MM.1S (cell line): ENCODE measurements around the gene PLEKHO2.

ENCODE experiments used
- DNase-seq: peaks from one replicate; pipeline ENCODE4 v3.0.0-alpha.2; 2015
- H2AFZ ChIP-seq: fragments of 300-600 bp; sonication (generic); 2 replicates; pipeline ENCODE4 v1.6.0; 2016; ENCODE audit warnings: antibody characterized with exemption, low read length
- H3F3A ChIP-seq: fragments of 300-600 bp; sonication (generic); 2 replicates; pipeline ENCODE4 v1.6.1; 2016; ENCODE audit warnings: mild to moderate bottlenecking, antibody characterized with exemption, low read length, moderate library complexity, mixed read lengths; ENCODE audit not compliant: insufficient read depth
- H3K27ac ChIP-seq: fragments of 300-600 bp; sonication (generic); 2 replicates; pipeline ENCODE4 v1.5.1; 2016; ENCODE audit warnings: mild to moderate bottlenecking, low read length
- H3K27me3 ChIP-seq: fragments of 300-600 bp; sonication (generic); replicated peaks from 2 replicates; pipeline ENCODE4 v1.6.0; 2016; ENCODE audit warnings: low read length; ENCODE audit not compliant: insufficient read depth
- H3K36me3 ChIP-seq: fragments of 300-600 bp; sonication (generic); replicated peaks from 2 replicates; pipeline ENCODE4 v1.6.1; 2016; ENCODE audit warnings: mild to moderate bottlenecking, low read length, mixed read lengths; ENCODE audit not compliant: insufficient read depth
- H3K4me1 ChIP-seq: fragments of 300-600 bp; sonication (generic); 2 replicates; pipeline ENCODE4 v1.6.1; 2016; ENCODE audit warnings: low read length, mixed read lengths
- H3K4me2 ChIP-seq: fragments of 300-600 bp; sonication (generic); 2 replicates; pipeline ENCODE4 v1.6.0; 2016; ENCODE audit warnings: low read depth, low read length
- H3K4me3 ChIP-seq: fragments of 300-600 bp; sonication (generic); 2 replicates; pipeline ENCODE4 v1.5.1; 2016; ENCODE audit warnings: low read length, mixed read lengths
- H3K79me2 ChIP-seq: fragments of 300-600 bp; sonication (generic); 2 replicates; pipeline ENCODE4 v1.6.1; 2016; ENCODE audit warnings: mixed run types, low read length, mixed read lengths
- H3K9ac ChIP-seq: fragments of 300-600 bp; sonication (generic); 2 replicates; pipeline ENCODE4 v1.6.1; 2016; ENCODE audit warnings: low read length, mixed read lengths
- H3K9me2 ChIP-seq: fragments of 300-600 bp; sonication (generic); replicated peaks from 2 replicates; pipeline ENCODE4 v1.6.1; 2016; ENCODE audit warnings: mild to moderate bottlenecking, low read length, mixed read lengths; ENCODE audit not compliant: insufficient read depth
- H3K9me3 ChIP-seq: fragments of 300-600 bp; sonication (generic); replicated peaks from 2 replicates; pipeline ENCODE4 v1.6.1; 2016; ENCODE audit warnings: mild to moderate bottlenecking, low read length, mixed read lengths; ENCODE audit not compliant: insufficient read depth
- H4K20me1 ChIP-seq: fragments of 300-600 bp; sonication (generic); 2 replicates; pipeline ENCODE4 v1.6.1; 2016; ENCODE audit warnings: mild to moderate bottlenecking, low read length, moderate library complexity, mixed read lengths; ENCODE audit not compliant: insufficient read depth
- EZH2 ChIP-seq: fragments of 300-600 bp; sonication (generic); optimal IDR thresholded peaks from 2 replicates; pipeline ENCODE3; 2017; ENCODE audit warnings: low read depth, mild to moderate bottlenecking, antibody characterized with exemption, low read length, mixed read lengths
- EZH2phosphoT487 ChIP-seq: fragments of 300-600 bp; sonication (generic); IDR thresholded peaks from 2 replicates; pipeline ENCODE4 v1.6.1; 2018; ENCODE audit warnings: antibody characterized with exemption, low read length
- TF ChIP-seq, protein P1 (sequence below): fragments of 300-600 bp; sonication (generic); IDR thresholded peaks from 2 replicates; pipeline ENCODE4 v1.5.1; 2016; ENCODE audit warnings: antibody characterized with exemption, low read length, mixed read lengths

The PLEKHO2 gene

DNA sequence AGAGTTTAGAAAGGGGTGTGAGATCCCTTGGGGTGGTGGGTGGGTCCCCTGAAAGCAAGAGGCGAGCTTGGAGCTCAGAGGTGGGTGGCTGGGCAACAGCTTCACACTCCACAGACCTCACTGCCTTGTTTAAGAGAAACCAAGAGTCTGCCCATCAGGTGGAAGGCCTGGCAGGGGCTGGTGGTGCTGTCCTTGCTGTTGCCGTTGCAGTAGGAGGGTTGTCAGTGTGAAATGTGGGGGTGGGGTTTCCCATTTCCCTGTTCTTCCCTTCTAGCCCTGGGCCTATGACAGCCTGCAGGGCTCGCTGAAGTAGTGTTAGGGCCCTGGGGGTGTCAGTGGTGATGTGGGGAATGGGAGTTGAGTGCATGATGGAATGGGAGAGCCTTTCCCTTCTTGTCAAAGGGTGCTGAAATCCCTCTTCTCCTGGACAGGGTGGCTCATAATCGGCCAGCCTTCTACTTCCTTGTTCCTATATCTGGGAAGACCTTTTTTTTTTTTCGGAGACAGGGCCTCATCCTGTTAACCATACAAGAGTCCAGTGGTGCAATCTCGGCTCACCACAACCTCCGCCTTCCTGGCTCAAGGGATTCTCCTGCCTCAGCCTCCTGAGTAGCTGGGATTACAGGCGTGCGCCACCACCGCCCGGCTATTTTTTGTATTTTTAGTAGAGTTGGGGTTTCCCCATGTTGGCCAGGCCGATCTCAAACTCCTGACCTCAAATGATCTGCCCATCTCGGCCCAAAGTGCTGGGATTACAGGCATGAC, 4.3 kb downstream of the PLEKHO2 start:
- H3K27me3 ChIP-seq: no peaks in the 10 kb centered on the region
- H3K9ac ChIP-seq: no peak overlapping the region
- H3K9me3 ChIP-seq: no peaks in the 10 kb centered on the region
- no peaks in the 10 kb centered on the region; the same call in 1 of the 2 replicates for H3K36me3 ChIP-seq
- no peaks in the 10 kb centered on the region; the same call in 1 of the 2 replicates for H4K20me1 ChIP-seq
- H3K4me1 ChIP-seq: peaks cover 10% of the 10 kb centered on the region
- no peak overlapping the region for H3K4me2 ChIP-seq
- H3K79me2 ChIP-seq: peaks cover 79% of the 10 kb centered on the region
- no peak for DNase-seq
- TF ChIP-seq, protein P1, sequence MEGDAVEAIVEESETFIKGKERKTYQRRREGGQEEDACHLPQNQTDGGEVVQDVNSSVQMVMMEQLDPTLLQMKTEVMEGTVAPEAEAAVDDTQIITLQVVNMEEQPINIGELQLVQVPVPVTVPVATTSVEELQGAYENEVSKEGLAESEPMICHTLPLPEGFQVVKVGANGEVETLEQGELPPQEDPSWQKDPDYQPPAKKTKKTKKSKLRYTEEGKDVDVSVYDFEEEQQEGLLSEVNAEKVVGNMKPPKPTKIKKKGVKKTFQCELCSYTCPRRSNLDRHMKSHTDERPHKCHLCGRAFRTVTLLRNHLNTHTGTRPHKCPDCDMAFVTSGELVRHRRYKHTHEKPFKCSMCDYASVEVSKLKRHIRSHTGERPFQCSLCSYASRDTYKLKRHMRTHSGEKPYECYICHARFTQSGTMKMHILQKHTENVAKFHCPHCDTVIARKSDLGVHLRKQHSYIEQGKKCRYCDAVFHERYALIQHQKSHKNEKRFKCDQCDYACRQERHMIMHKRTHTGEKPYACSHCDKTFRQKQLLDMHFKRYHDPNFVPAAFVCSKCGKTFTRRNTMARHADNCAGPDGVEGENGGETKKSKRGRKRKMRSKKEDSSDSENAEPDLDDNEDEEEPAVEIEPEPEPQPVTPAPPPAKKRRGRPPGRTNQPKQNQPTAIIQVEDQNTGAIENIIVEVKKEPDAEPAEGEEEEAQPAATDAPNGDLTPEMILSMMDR: no peak
- TF ChIP-seq EZH2 (no peak), EZH2phosphoT487 (no peak)
- no peaks in the 10 kb centered on the region for H3K9me2 ChIP-seq
- no peak overlapping the region for H3K27ac ChIP-seq
- no peak overlapping the region for H3K4me3 ChIP-seq
- no peak overlapping the region for H2AFZ ChIP-seq
- peaks cover 9% of the 10 kb centered on the region; the same call in 1 of the 2 replicates for H3F3A ChIP-seq

DNA sequence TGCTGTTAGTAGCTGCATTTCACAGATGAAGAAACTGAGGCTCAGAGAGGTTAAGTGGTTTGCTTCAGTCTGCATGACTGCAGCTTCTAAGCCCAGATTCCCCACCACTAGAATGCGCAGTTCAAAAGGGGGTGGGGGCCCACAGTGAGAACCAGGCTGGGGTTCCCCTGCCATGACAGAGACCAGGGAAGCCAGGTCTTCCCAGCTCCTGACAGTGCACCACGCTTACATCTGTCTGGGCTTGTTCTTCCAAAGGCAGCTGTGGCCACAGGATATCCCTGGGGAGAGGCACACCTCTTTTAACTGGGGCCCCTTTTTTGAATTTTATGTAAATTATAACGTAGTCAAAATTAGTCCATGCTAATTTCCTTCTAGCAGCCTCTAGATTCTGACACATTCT, 5.3 kb downstream of the PLEKHO2 start:
- Histone ChIP-seq H3K9ac (no peak overlapping the region), H3K4me3 (no peak overlapping the region), H2AFZ (no peak overlapping the region), H3K79me2 (peaks cover 86% of the 10 kb centered on the region), H3K27ac (no peak overlapping the region), H4K20me1 (no peaks in the 10 kb centered on the region; the same call in 1 of the 2 replicates), H3K4me2 (no peak overlapping the region), H3K9me2 (no peaks in the 10 kb centered on the region), H3K36me3 (no peaks in the 10 kb centered on the region; the same call in 1 of the 2 replicates), H3F3A (peaks cover 8% of the 10 kb centered on the region; the same call in 1 of the 2 replicates), H3K27me3 (no peaks in the 10 kb centered on the region), H3K9me3 (no peaks in the 10 kb centered on the region), H3K4me1 (peaks cover 10% of the 10 kb centered on the region)
- no peak for DNase-seq
- TF ChIP-seq, protein P1: no peak
- no peak for TF ChIP-seq EZH2
- TF ChIP-seq EZH2phosphoT487: no peak

- H3F3A ChIP-seq: peaks cover 8% of the 10 kb centered on the region; the same call in 1 of the 2 replicates
- DNase-seq: no peak
- H3K4me3 ChIP-seq: no peak overlapping the region
- peaks cover 86% of the 10 kb centered on the region for H3K79me2 ChIP-seq
- no peak overlapping the region for H3K9ac ChIP-seq
- no peak overlapping the region for H2AFZ ChIP-seq
- H3K27ac ChIP-seq: no peak overlapping the region
- H3K9me2 ChIP-seq: no peaks in the 10 kb centered on the region
- no peaks in the 10 kb centered on the region for H3K9me3 ChIP-seq
- no peaks in the 10 kb centered on the region; the same call in 1 of the 2 replicates for H4K20me1 ChIP-seq
- TF ChIP-seq EZH2 (no peak), EZH2phosphoT487 (no peak)
- TF ChIP-seq, protein P1: no peak
- peaks cover 10% of the 10 kb centered on the region for H3K4me1 ChIP-seq
- no peak overlapping the region for H3K4me2 ChIP-seq
- no peaks in the 10 kb centered on the region; the same call in 1 of the 2 replicates for H3K36me3 ChIP-seq
- H3K27me3 ChIP-seq: no peaks in the 10 kb centered on the region
Observed at GRCh38 chr15:64847448-64847847, 5.7 kb downstream of the PLEKHO2 start.
